Ishikawa (cell line): Measurements from ENCODE around the gene ANKHD1.

Experiments
- CEBPB ChIP-seq: IDR thresholded peaks from 2 replicates; pipeline ENCODE4 v1.6.1; 2012
- EP300 ChIP-seq: IDR thresholded peaks from 2 replicates; pipeline ENCODE4 v1.6.1; 2012; ENCODE audit warnings: borderline replicate concordance
- FOXM1 ChIP-seq: IDR thresholded peaks from 2 replicates; pipeline ENCODE4 v1.6.1; 2012; ENCODE audit warnings: low read depth, borderline replicate concordance
- MAX ChIP-seq: IDR thresholded peaks from 2 replicates; pipeline ENCODE4 v1.6.1; 2012
- NFIC ChIP-seq: IDR thresholded peaks from 2 replicates; pipeline ENCODE4 v1.6.1; 2012
- RAD21 ChIP-seq: IDR thresholded peaks from 2 replicates; pipeline ENCODE4 v1.6.1; 2012; ENCODE audit warnings: low read depth
- REST ChIP-seq: IDR thresholded peaks from 2 replicates; pipeline ENCODE4 v1.6.1; 2012; ENCODE audit warnings: low read depth, mild to moderate bottlenecking
- TAF1 ChIP-seq: IDR thresholded peaks from 2 replicates; pipeline ENCODE4 v1.6.1; 2012; ENCODE audit warnings: low read depth, mild to moderate bottlenecking
- TCF12 ChIP-seq: IDR thresholded peaks from 2 replicates; pipeline ENCODE4 v1.6.1; 2012; ENCODE audit warnings: low read depth
- YY1 ChIP-seq: IDR thresholded peaks from 2 replicates; pipeline ENCODE4 v1.6.1; 2012; ENCODE audit warnings: low read depth

GRCh38 chr5:140361901-140362300 lies 39.7 kb upstream of the ANKHD1 start:
- no peak for TF ChIP-seq MAX
- TF ChIP-seq TAF1 = no peak
- no peak for TF ChIP-seq YY1
- no peak for TF ChIP-seq TCF12
- TF ChIP-seq EP300 = no peak
- no peak for TF ChIP-seq CEBPB
- TF ChIP-seq FOXM1 = no peak
- TF ChIP-seq NFIC = no peak
- TF ChIP-seq RAD21 = no peak
- TF ChIP-seq REST = no peak
